Mesothelial cell of epicardium (in vitro differentiated cells): ENCODE results near the gene ZNF670. TPM values are rescaled to one million over a fixed set of nuclear protein-coding genes. Genes with fewer than 3 reads are reported as not detected.
"Not testable (repeated sequence)": the region's sequence is repeated elsewhere in the genome, so short reads cannot be mapped to it uniquely, and the experiment has no call there.

ENCODE experiments used
- DNase-seq, 2 experiments: peaks; one replicate each; pipeline ENCODE4 v3.0.0; 2021; ENCODE audit warnings: low spot score in 2 of 2; ENCODE audit not compliant: unreplicated experiment in 2 of 2
- H3K27ac Mint-ChIP-seq: 2 replicates; pipeline ENCODE4 v1.8.0; 2021; ENCODE audit warnings: mixed read lengths
- H3K27me3 Mint-ChIP-seq: 2 replicates; pipeline ENCODE4 v1.8.0; 2021; ENCODE audit warnings: low read depth, mixed read lengths
- H3K36me3 Mint-ChIP-seq: 2 replicates; pipeline ENCODE4 v1.8.0; 2021; ENCODE audit warnings: mixed read lengths
- H3K4me1 Mint-ChIP-seq: 2 replicates; pipeline ENCODE4 v1.8.0; 2021; ENCODE audit warnings: mixed read lengths
- H3K4me3 Mint-ChIP-seq: 2 replicates; pipeline ENCODE4 v1.8.0; 2021; ENCODE audit warnings: mild to moderate bottlenecking, moderate library complexity, mixed read lengths
- H3K9me3 Mint-ChIP-seq: 2 replicates; pipeline ENCODE4 v1.8.0; 2021; ENCODE audit warnings: mixed read lengths
- total RNA-seq: library from RNA; stranded (reverse); gene quantifications from 3 replicates; pipeline ENCODE4 v1.2.1, GENCODE V29; 2021
- TF ChIP-seq, protein P1 (sequence below): fragments of 200-600 bp; sonication (generic); IDR thresholded peaks from one replicate; pipeline ENCODE4 v1.5.0; 2021; ENCODE audit warnings: antibody characterized with exemption; ENCODE audit not compliant: unreplicated experiment

ZNF670 gene
- total RNA-seq, 1 donor from 2014 or later, result 7.8 TPM

DNA sequence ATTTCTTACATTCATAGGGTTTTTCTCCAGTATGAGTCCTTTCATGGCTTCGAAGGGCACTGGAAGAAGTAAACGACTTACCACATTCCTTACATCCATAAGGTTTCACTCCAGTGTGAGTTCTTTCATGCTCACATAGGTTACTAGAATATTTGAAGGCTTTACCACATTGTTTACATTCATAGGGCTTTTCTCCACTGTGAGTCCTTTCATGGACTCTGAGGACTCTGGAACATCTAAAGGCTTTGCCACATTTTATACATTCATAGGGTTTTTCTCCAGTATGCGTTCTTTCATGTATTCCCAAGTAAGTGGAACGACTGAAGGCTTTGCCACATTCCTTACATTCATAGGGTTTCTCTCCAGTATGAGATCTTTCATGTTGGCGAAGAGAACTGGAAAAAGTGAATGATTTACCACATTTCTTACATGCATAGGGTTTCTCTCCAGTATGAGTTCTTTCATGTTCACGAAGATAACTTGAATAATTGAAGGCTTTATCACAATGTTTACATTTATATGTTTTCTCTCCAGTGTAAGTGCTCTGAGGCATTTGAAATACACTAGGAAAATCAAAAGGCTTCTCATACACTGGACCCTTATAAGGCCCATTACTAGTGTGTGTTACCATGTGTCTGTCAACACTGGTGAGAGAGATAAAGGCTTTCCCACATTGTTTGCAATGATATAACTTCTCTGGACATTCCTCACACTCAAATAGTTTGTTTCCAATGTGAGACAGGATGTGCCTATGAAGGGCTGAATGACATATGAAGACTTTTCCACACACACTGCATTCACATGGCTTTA, 40.9 kb downstream of the ZNF670 start:
- Mint-ChIP-seq H3K4me1 (no peaks in the 10 kb centered on the region), H3K9me3 (peaks cover 82% of the 10 kb centered on the region), H3K27me3 (no peaks in the 10 kb centered on the region), H3K27ac (no peak overlapping the region), H3K4me3 (no peak overlapping the region), H3K36me3 (peaks cover 83% of the 10 kb centered on the region)
- TF ChIP-seq, protein P1, sequence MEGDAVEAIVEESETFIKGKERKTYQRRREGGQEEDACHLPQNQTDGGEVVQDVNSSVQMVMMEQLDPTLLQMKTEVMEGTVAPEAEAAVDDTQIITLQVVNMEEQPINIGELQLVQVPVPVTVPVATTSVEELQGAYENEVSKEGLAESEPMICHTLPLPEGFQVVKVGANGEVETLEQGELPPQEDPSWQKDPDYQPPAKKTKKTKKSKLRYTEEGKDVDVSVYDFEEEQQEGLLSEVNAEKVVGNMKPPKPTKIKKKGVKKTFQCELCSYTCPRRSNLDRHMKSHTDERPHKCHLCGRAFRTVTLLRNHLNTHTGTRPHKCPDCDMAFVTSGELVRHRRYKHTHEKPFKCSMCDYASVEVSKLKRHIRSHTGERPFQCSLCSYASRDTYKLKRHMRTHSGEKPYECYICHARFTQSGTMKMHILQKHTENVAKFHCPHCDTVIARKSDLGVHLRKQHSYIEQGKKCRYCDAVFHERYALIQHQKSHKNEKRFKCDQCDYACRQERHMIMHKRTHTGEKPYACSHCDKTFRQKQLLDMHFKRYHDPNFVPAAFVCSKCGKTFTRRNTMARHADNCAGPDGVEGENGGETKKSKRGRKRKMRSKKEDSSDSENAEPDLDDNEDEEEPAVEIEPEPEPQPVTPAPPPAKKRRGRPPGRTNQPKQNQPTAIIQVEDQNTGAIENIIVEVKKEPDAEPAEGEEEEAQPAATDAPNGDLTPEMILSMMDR, result no peak
- DNase-seq, result no peak

DNA sequence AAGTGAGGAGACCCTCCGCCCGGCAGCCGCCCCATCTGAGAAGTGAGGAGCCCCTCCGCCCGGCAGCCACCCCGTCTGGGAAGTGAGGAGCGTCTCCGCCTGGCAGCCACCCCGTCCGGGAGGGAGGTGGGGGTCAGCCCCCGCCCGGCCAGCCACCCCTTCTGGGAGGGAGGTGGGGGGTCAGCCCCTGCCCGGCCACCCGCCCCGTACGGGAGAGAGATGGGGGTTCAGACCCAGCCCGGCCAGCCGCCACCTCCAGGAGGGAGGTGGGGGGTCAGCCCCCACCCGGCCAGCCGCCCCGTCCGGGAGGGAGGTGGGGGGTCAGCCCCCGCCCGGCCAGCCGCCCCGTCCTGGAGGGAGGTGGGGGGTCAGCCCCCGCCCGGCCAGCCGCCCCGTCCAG, 46.3 kb downstream of the ZNF670 start:
- not testable (repeated sequence) for H3K4me3 Mint-ChIP-seq, H3K4me1 Mint-ChIP-seq, H3K27ac Mint-ChIP-seq, H3K27me3 Mint-ChIP-seq, DNase-seq
- H3K36me3 Mint-ChIP-seq, result peaks cover 44% of the 10 kb centered on the region
- peaks cover 63% of the 10 kb centered on the region for H3K9me3 Mint-ChIP-seq

Other genes with a start within 250 kb of the ZNF670 start
- 35.1 to 40.2 TPM (median 38.7 TPM) in 3 replicates for gene AHCTF1, start 146.9 kb downstream of the ZNF670 start, total RNA-seq
- 5.9 to 9.2 TPM (median 7.7 TPM) in 3 replicates for gene ZNF695, start 70.8 kb downstream of the ZNF670 start, total RNA-seq
- gene ZNF669, start 25.5 kb upstream of the ZNF670 start, total RNA-seq, result 17.0 to 17.7 TPM (median 17.4 TPM) in 3 replicates
- 114 to 115 TPM (median 115 TPM) in 3 replicates for gene ZNF124, start 93.2 kb upstream of the ZNF670 start, total RNA-seq
- gene VN1R5, start 177.3 kb upstream of the ZNF670 start, total RNA-seq, result not detected in 3 replicates